Activated B cell treated with CpG ODN at 0.5 μM for 24 hours (primary cell): ENCODE data around the gene TMEM8B. TPM values are rescaled to one million over a fixed set of nuclear protein-coding genes. Genes with fewer than 3 reads are reported as not detected.

ENCODE experiments used
- ATAC-seq: fragments of 200-7000 bp; cut with Tn5 transposase; one replicate; pipeline ENCODE4 v1.10.0; 2021; ENCODE audit warnings: low read depth, mild to moderate bottlenecking, moderate library complexity
- CTCF ChIA-PET: fragments of 350-600 bp; sonication (Branson Sonifier 250); formaldehyde crosslinking; loops from one replicate; lab custom pipeline; 2021; ENCODE audit warnings: antibody characterized with exemption; lab: Charles Lee
- POLR2A ChIA-PET: fragments of 350-600 bp; sonication (Branson Sonifier 250); formaldehyde crosslinking; loops from one replicate; lab custom pipeline; 2021; ENCODE audit warnings: antibody characterized with exemption; lab: Charles Lee
- DNase-seq: peaks from one replicate; pipeline ENCODE4 v3.0.0; 2022
- H3K27ac Mint-ChIP-seq: one replicate; pipeline ENCODE4 v1.8.0; 2020; ENCODE audit warnings: mixed read lengths
- H3K27me3 Mint-ChIP-seq: one replicate; pipeline ENCODE4 v1.8.0; 2021; ENCODE audit warnings: mixed read lengths
- H3K36me3 Mint-ChIP-seq: one replicate; pipeline ENCODE4 v1.8.0; 2021; ENCODE audit warnings: low read depth, mixed read lengths
- H3K4me1 Mint-ChIP-seq: one replicate; pipeline ENCODE4 v1.8.0; 2021; ENCODE audit warnings: mixed read lengths
- H3K4me3 Mint-ChIP-seq: one replicate; pipeline ENCODE4 v1.8.0; 2020; ENCODE audit warnings: mild to moderate bottlenecking, mixed read lengths
- H3K9me3 Mint-ChIP-seq: one replicate; pipeline ENCODE4 v1.8.0; 2020; ENCODE audit warnings: mixed read lengths
- intact Hi-C: fragments of 100-400 bp; cut with micrococcal nuclease; formaldehyde crosslinking; loops from one replicate; pipeline ENCODE4 v1.15.1; 2024
- total RNA-seq: library from RNA; stranded (reverse); gene quantifications from 2 replicates; pipeline ENCODE4 v1.2.3, GENCODE V29; 2022
- TF ChIP-seq, protein P1 (sequence below): fragments of 200-600 bp; IDR thresholded peaks from one replicate; pipeline ENCODE4 v1.8.0; 2022; ENCODE audit warnings: antibody characterized with exemption, mild to moderate bottlenecking

The TMEM8B gene
- total RNA-seq, 1 donor from 2014 or later, result 8.0 TPM

DNA sequence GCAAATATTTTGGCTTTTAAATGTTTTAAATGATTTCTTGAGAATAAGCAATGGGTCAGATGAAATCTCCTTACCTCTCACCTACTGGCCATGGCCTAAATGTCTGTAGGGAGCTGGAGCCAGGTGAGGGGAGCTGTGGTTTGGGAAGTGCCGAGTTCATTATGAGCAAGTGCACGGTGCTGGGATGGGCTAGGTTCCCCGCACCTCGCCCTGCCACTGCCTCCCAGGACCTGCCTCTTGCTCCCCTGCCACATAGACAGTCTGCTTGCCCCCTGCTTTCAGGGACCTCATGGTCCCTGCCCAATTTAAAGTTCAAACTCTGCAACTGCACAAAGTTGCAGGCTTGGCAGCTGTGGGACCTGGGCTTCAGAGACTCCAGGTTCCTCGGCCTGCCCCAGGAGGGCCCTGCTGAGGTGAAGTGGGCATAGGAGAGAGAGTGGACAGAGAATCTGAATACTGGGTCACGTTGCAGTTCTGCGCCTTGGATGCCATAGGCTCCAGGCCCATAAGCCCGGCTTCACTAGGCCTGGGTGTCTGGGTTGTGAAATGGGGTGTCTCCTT lies 35.7 kb downstream of the TMEM8B start:
- no peak for DNase-seq
- Mint-ChIP-seq H3K9me3 (no peaks in the 10 kb centered on the region), H3K27me3 (peaks cover 15% of the 10 kb centered on the region), H3K4me3 (no peak overlapping the region), H3K36me3 (no peaks in the 10 kb centered on the region), H3K4me1 (no peaks in the 10 kb centered on the region), H3K27ac (no peak overlapping the region)
- ChIA-PET CTCF (interaction anchor here (1.9 kb wide), 1 partner anchor 17 kb away, joined by 5 read pairs; no protein-coding TSS in a partner anchor), POLR2A (no interaction called here)
- ATAC-seq, result no peak
- intact Hi-C loops, result no loop called here
- TF ChIP-seq, protein P1, sequence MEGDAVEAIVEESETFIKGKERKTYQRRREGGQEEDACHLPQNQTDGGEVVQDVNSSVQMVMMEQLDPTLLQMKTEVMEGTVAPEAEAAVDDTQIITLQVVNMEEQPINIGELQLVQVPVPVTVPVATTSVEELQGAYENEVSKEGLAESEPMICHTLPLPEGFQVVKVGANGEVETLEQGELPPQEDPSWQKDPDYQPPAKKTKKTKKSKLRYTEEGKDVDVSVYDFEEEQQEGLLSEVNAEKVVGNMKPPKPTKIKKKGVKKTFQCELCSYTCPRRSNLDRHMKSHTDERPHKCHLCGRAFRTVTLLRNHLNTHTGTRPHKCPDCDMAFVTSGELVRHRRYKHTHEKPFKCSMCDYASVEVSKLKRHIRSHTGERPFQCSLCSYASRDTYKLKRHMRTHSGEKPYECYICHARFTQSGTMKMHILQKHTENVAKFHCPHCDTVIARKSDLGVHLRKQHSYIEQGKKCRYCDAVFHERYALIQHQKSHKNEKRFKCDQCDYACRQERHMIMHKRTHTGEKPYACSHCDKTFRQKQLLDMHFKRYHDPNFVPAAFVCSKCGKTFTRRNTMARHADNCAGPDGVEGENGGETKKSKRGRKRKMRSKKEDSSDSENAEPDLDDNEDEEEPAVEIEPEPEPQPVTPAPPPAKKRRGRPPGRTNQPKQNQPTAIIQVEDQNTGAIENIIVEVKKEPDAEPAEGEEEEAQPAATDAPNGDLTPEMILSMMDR, result no peak

DNA sequence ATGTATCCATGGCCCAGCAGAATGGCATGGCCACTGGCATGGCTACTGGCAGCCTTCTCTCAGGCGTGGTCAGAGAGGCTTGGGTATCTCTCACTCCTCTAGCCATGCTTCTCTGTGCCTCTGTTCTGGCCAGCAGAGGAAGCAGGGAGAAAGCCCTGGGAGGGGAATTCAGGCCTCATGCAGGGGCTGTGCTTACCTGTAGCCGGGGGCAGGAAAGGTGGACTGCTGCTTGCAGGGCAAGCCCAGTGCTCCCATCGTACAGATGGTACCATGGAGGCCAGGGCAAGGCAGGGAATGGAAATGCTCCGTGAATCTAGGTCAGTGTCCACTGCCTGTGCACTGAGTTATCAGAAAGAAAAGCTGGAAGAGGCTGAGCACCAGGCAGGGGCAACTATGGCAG lies 38.5 kb downstream of the TMEM8B start:
- Mint-ChIP-seq H3K36me3 (no peaks in the 10 kb centered on the region), H3K27me3 (peaks cover 6% of the 10 kb centered on the region), H3K9me3 (no peaks in the 10 kb centered on the region), H3K4me3 (no peak overlapping the region), H3K27ac (no peak overlapping the region), H3K4me1 (no peaks in the 10 kb centered on the region)
- CTCF ChIA-PET, result no interaction called here
- POLR2A ChIA-PET, result no interaction called here
- DNase-seq (no peak), ATAC-seq (no peak)
- TF ChIP-seq, protein P1, result no peak
- intact Hi-C loops, result no loop called here

DNA sequence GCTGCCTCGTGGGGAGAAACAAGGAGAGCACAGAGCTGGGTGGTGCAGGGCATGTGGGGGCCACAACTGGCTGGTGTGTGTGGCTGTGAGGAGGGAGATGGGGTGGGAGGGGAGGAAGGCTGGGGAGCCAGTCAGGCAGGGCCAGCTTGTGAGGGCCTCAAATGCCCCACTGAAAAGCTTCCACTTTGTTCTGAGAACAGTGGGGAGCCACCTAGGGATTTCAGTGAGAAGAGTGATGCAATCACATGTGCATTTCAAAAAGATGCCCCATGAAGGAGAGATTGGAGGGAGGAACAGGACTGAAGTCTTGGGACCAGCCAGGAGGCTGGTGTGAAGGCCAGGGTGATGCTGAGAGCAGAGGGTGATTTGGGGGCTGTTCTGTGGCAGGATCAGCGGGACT lies 39.9 kb downstream of the TMEM8B start:
- Mint-ChIP-seq H3K4me1 (no peaks in the 10 kb centered on the region), H3K27ac (no peak overlapping the region), H3K9me3 (no peaks in the 10 kb centered on the region), H3K36me3 (no peaks in the 10 kb centered on the region), H3K27me3 (peaks cover 2% of the 10 kb centered on the region), H3K4me3 (no peak overlapping the region)
- ATAC-seq, result no peak
- TF ChIP-seq, protein P1, result no peak
- ChIA-PET POLR2A (no interaction called here), CTCF (interaction anchor here (1.5 kb wide), 1 partner anchor 13 kb away, joined by 4 read pairs; no protein-coding TSS in a partner anchor)
- no peak for DNase-seq
- intact Hi-C loops, result no loop called here

DNA sequence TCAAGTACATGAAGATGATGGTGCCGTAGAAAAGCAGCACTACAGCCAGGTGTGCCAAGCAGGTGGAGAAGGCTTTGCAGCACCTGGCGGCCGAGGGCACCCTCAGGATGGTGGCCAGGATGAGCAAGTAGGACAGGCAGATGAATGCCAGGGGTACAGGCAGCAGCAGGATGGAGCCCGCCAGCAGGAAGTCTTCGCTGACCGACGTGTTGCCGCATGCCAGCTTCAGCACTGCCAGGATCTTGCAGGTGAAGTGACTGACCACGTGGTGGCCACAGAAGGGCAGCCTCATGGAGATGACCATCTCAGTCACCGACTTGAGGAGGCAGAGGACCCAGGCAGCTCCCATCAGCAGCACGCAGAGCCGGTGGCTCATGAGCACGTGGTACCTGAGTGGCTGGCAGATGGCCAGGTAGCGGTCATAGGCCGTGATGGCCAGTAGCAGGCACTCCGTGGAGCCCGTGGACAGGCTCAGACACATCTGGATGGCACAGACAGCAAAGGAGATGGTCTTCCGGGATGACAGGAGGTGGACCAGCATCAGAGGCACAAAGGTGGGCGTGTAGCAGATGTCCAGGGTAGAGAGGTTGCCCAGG lies 40.7 kb downstream of the TMEM8B start:
- CTCF ChIA-PET, result no interaction called here
- no peak overlapping the region for H3K4me3 Mint-ChIP-seq
- ATAC-seq (no peak), DNase-seq (no peak)
- H3K36me3 Mint-ChIP-seq, result no peaks in the 10 kb centered on the region
- POLR2A ChIA-PET, result no interaction called here
- TF ChIP-seq, protein P1, result no peak
- no peaks in the 10 kb centered on the region for H3K9me3 Mint-ChIP-seq
- peaks cover 2% of the 10 kb centered on the region for H3K27me3 Mint-ChIP-seq
- intact Hi-C loops, result no loop called here
- H3K27ac Mint-ChIP-seq, result no peak overlapping the region
- H3K4me1 Mint-ChIP-seq, result no peaks in the 10 kb centered on the region

DNA sequence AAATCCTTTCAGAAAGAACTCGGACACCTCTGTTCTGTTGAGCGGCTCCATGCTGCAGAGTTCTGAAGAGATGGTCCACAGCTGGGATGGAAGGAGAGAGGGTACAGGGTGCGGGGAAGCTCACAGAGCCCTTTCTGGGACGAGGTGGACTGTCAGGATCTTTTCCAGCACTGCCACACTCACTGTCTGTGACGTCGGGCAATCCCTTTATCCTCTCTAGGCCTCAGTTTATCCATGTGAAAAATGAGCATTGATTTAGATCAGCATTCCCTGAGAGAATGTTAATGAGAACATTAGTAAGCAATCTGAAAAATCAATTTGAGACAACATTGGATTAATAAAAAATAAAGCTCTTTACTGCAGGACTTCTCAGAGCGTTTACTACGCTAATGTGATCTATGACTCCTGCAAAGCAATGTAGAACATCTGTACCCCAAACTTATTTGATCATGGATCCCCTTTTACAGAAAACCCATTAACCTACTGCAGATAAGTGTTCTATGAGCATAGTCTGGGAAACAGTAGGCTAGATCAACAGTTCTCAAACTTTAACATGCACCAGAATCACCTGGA lies 41.4 kb downstream of the TMEM8B start, which contains the start of gene OR13J1:
TSS of gene OR13J1 (minus strand) at position 51 of the 573 bp plus-strand sequence. CDS start at position 51, 0 bp downstream.
- TF ChIP-seq, protein P1, result no peak
- POLR2A ChIA-PET, result no interaction called here
- DNase-seq, result no peak

More for the DNA sequence above, 41.4 kb downstream of the TMEM8B start, which contains the start of gene OR13J1:
- Mint-ChIP-seq H3K27me3 (peaks cover under 1% of the 10 kb centered on the region), H3K27ac (no peak within 1 kb of the TSS), H3K4me1 (no peaks in the 10 kb centered on the region), H3K4me3 (no peak within 1 kb of the TSS), H3K9me3 (peaks cover under 1% of the 10 kb centered on the region), H3K36me3 (no peaks in the 10 kb centered on the region)
- CTCF ChIA-PET, result no interaction called here
- intact Hi-C loops, result no loop called here
- ATAC-seq, result no peak
